Measurements from ENCODE around the gene SELENOW.

DNA sequence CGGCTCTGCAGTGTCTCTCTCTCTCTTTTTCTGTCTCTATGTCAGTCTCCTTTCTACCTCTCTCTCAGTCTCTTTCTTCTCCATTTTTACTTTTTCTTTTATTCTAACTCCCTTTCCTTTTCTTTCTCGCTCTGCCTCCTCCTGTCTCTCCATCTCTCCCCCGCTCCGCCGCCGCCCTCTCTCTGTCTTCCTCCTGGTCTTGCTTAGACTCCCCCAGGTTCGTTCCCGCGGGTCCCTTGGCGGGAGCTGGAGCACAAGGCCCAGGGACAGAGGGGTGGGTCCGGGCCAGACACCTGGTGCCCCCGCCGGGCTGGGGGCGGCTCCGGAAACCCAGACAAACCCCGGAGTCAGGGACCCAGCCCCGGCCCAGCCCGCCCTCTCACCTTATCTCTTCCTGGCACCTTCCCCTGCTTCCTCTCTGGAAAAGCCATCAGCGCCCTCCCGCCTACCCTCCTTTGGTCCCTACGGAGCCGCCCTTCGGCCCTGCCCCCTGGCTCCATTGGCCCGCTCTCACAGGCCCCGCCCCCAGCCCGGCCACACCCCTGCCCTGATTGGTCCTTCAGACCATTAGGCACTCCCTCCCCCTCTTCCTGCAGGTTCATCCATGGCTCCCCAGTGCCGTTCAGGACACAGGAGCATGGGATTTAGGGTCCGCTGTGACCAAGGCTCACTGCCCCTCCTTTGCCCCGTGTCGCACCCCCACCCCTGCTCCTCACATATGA, 48.5 kb upstream of the SELENOW start:
- TF ChIP-seq, protein P1, sequence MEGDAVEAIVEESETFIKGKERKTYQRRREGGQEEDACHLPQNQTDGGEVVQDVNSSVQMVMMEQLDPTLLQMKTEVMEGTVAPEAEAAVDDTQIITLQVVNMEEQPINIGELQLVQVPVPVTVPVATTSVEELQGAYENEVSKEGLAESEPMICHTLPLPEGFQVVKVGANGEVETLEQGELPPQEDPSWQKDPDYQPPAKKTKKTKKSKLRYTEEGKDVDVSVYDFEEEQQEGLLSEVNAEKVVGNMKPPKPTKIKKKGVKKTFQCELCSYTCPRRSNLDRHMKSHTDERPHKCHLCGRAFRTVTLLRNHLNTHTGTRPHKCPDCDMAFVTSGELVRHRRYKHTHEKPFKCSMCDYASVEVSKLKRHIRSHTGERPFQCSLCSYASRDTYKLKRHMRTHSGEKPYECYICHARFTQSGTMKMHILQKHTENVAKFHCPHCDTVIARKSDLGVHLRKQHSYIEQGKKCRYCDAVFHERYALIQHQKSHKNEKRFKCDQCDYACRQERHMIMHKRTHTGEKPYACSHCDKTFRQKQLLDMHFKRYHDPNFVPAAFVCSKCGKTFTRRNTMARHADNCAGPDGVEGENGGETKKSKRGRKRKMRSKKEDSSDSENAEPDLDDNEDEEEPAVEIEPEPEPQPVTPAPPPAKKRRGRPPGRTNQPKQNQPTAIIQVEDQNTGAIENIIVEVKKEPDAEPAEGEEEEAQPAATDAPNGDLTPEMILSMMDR (IDR thresholded peaks at IDR 0.05) = no peak
- TF ChIP-seq POLR2A (IDR thresholded peaks at IDR 0.05) = no peak
- no peak for TF ChIP-seq POLR2AphosphoS5 (IDR thresholded peaks at IDR 0.05)
- TF ChIP-seq EP300 (IDR thresholded peaks at IDR 0.05; ENCODE audit: low read depth) = no peak

Data from transverse colon (tissue), 4 donors.